CD1c-positive myeloid dendritic cell (primary cell): Measurements from ENCODE around the gene COL18A1.

Experiments used
- DNase-seq: peaks from one replicate; pipeline ENCODE4 v3.0.0-alpha.2; 2016; ENCODE audit errors: extremely low spot score

COL18A1 gene

GRCh38 chr21:45479691-45480675 is 75.0 kb downstream of the COL18A1 start:
- DNase-seq = no peak

GRCh38 chr21:45480701-45481500 is 75.9 kb downstream of the COL18A1 start:
- no peak for DNase-seq

GRCh38 chr21:45481566-45481965 is 76.6 kb downstream of the COL18A1 start:
- DNase-seq = no peak

GRCh38 chr21:45481977-45482898 is 77.3 kb downstream of the COL18A1 start:
- no peak for DNase-seq

GRCh38 chr21:45482899-45483821 is 78.2 kb downstream of the COL18A1 start:
- DNase-seq = peak; percentile 61

GRCh38 chr21:45484318-45484717 is 79.4 kb downstream of the COL18A1 start:
- DNase-seq = no peak

GRCh38 chr21:45485686-45486442 is 80.9 kb downstream of the COL18A1 start:
- no peak for DNase-seq

GRCh38 chr21:45486443-45487160 is 81.6 kb downstream of the COL18A1 start:
- DNase-seq = no peak

GRCh38 chr21:45487161-45487806 is 82.3 kb downstream of the COL18A1 start:
- DNase-seq = no peak

- no peak for DNase-seq
These were observed 83.1 kb downstream of the COL18A1 start for GRCh38 chr21:45487891-45488600.

- no peak for DNase-seq
These were observed 84.2 kb downstream of the COL18A1 start for GRCh38 chr21:45488931-45489721.

- no peak for DNase-seq
These were observed 84.7 kb downstream of the COL18A1 start for GRCh38 chr21:45489722-45489982.

GRCh38 chr21:45490049-45490731 is 85.2 kb downstream of the COL18A1 start:
- DNase-seq = no peak

GRCh38 chr21:45491056-45491455 is 86.1 kb downstream of the COL18A1 start:
- DNase-seq = no peak

GRCh38 chr21:45491623-45492022 is 86.7 kb downstream of the COL18A1 start:
- DNase-seq = no peak

GRCh38 chr21:45492765-45493164 is 87.8 kb downstream of the COL18A1 start:
- DNase-seq = no peak
